ENCODE measurements around the gene ZBTB7B. TPM values are rescaled to one million over a fixed set of nuclear protein-coding genes. Genes with fewer than 3 reads are reported as not detected.

Gene ZBTB7B
- total RNA-seq, 1 experiment from 2014 or later: 38.3 TPM

GRCh38 chr1:154978360-154978759 lies 24.2 kb upstream of the ZBTB7B start:
- Histone ChIP-seq H3K9me3 (ENCODE audit: control insufficient read depth, low read depth, low read length) (no peaks in the 10 kb centered on the region), H3K79me2 (ENCODE audit: insufficient read depth, low read length) (peaks cover 24% of the 10 kb centered on the region), H4K5ac (ENCODE audit: insufficient read length, low read depth, low read length) (no peak overlapping the region), H3K56ac (ENCODE audit: insufficient read length, low read depth, low read length) (no peak overlapping the region), H2BK12ac (ENCODE audit: insufficient read length, low read depth, low read length) (no peak overlapping the region), H3K14ac (ENCODE audit: insufficient read depth, low read length) (no peak overlapping the region), H2AFZ (ENCODE audit: low read length) (no peak overlapping the region), H3K23ac (ENCODE audit: insufficient read length, low read depth, low read length) (no peak overlapping the region), H3K23me2 (ENCODE audit: insufficient read length, low read depth, low read length, poor library complexity, severe bottlenecking) (peaks cover 12% of the 10 kb centered on the region), H3K27me3 (ENCODE audit: insufficient read depth, low read length) (no peaks in the 10 kb centered on the region), H3T11ph (ENCODE audit: low read length) (no peak overlapping the region), H2BK20ac (ENCODE audit: low read depth, low read length, poor library complexity, severe bottlenecking) (no peak overlapping the region), H3K4me1 (ENCODE audit: insufficient read depth, low read length) (no peaks in the 10 kb centered on the region), H3K4me2 (ENCODE audit: insufficient read depth, insufficient read length, low read length) (no peak overlapping the region), H3K9ac (ENCODE audit: extremely low read depth, insufficient read length, low read length) (no peak overlapping the region), H2BK15ac (ENCODE audit: low read depth, low read length) (no peak overlapping the region), H4K20me1 (ENCODE audit: control insufficient read depth, insufficient read depth, insufficient read length) (no peaks in the 10 kb centered on the region), H3K4ac (ENCODE audit: low read depth, low read length) (no peak overlapping the region), H4K8ac (replicated peaks; ENCODE audit: insufficient read length, low read depth, low read length) (no peak overlapping the region), H2BK120ac (ENCODE audit: low read depth, low read length, poor library complexity, severe bottlenecking) (no peak overlapping the region), H3K27ac (ENCODE audit: insufficient read length, low read depth, low read length) (no peak overlapping the region), H2AK5ac (ENCODE audit: insufficient read length, low read length) (no peak overlapping the region), H3K79me1 (ENCODE audit: insufficient read depth, low read depth, low read length, poor library complexity, severe bottlenecking) (no peaks in the 10 kb centered on the region), H2BK5ac (ENCODE audit: insufficient read length, low read length) (no peak overlapping the region), H4K91ac (ENCODE audit: insufficient read length, low read depth, low read length) (no peak overlapping the region), H3K18ac (ENCODE audit: insufficient read length, low read depth, low read length) (no peak overlapping the region)
- no peak for DNase-seq
- Mint-ChIP-seq H3K9me3 (no peaks in the 10 kb centered on the region), H3K27ac (no peak overlapping the region), H3K27me3 (ENCODE audit: low read depth) (no peaks in the 10 kb centered on the region), H3K4me1 (peaks cover 2 to 6% of the 10 kb centered on the region in 2 experiments; a peak in 2 of 4 replicates), H3K36me3 (ENCODE audit: insufficient read depth in 1 of 3, low read depth in 3 of 3) (peaks cover 27 to 47% (median 44%) of the 10 kb centered on the region in 3 experiments), H3K4me3 (no peak overlapping the region)
- TF ChIP-seq CTCF (conservative IDR thresholded peaks at IDR 0.05): no peak
- WGBS (ENCODE audit: extremely low coverage, insufficient read length, low lambda C conversion rate): no CpG with 5 or more reads among the region's 3 CpGs
